Astrocyte (in vitro differentiated cells and primary cell): ENCODE results near the gene SFMBT2. TPM values are rescaled to one million over a fixed set of nuclear protein-coding genes. Genes with fewer than 3 reads are reported as not detected.

Source experiments
- DNase-seq: peaks from one replicate; pipeline ENCODE4 v3.0.0-alpha.2; 2010; ENCODE audit warnings: low read depth
- FAIRE-seq: peaks from 2 replicates; lab custom pipeline; 2011; peaks lifted over from hg19 to GRCh38; lab: Jason Lieb, UNC
- H2AFZ ChIP-seq: 2 replicates; pipeline ENCODE4 v1.6.0; 2012; ENCODE audit warnings: low read depth, low read length, inconsistent platforms
- H3K27ac ChIP-seq: 2 replicates; pipeline ENCODE4 v1.5.1; 2011; ENCODE audit warnings: low read depth, low read length, inconsistent platforms
- H3K27me3 ChIP-seq: 2 replicates; pipeline ENCODE4 v1.6.0; 2011; ENCODE audit warnings: low read length, inconsistent platforms; ENCODE audit not compliant: insufficient read depth
- H3K36me3 ChIP-seq: 2 replicates; pipeline ENCODE4 v1.5.1; 2011; ENCODE audit warnings: low read length, inconsistent platforms; ENCODE audit not compliant: insufficient read depth
- H3K4me1 ChIP-seq: 2 replicates; pipeline ENCODE4 v1.5.1; 2011; ENCODE audit warnings: low read length, inconsistent platforms; ENCODE audit not compliant: insufficient read depth
- H3K4me2 ChIP-seq: 2 replicates; pipeline ENCODE4 v1.6.0; 2012; ENCODE audit warnings: low read length, inconsistent platforms
- H3K4me3 ChIP-seq: 2 replicates; pipeline ENCODE4 v1.5.1; 2011; ENCODE audit warnings: low read depth, mild to moderate bottlenecking, low read length, inconsistent platforms; ENCODE audit not compliant: insufficient read depth
- H3K79me2 ChIP-seq: 2 replicates; pipeline ENCODE4 v1.6.0; 2012; ENCODE audit warnings: mild to moderate bottlenecking, low read length, inconsistent platforms; ENCODE audit not compliant: insufficient read depth
- H3K9ac ChIP-seq: 2 replicates; pipeline ENCODE4 v1.6.0; 2012; ENCODE audit warnings: mild to moderate bottlenecking, low read length, inconsistent platforms
- H3K9me3 ChIP-seq: 2 replicates; pipeline ENCODE4 v1.5.1; 2012; ENCODE audit warnings: low read depth, mild to moderate bottlenecking, low read length, inconsistent platforms; ENCODE audit not compliant: insufficient read depth
- H4K20me1 ChIP-seq: 2 replicates; pipeline ENCODE4 v1.6.0; 2012; ENCODE audit warnings: low read length, inconsistent platforms; ENCODE audit not compliant: insufficient read depth
- H3K27ac Mint-ChIP-seq: one replicate; pipeline ENCODE4 v1.8.0; 2021; ENCODE audit warnings: mild to moderate bottlenecking, mixed read lengths; ENCODE audit not compliant: unreplicated experiment
- H3K27me3 Mint-ChIP-seq: one replicate; pipeline ENCODE4 v1.8.0; 2021; ENCODE audit warnings: low read depth, mixed read lengths; ENCODE audit not compliant: unreplicated experiment
- H3K36me3 Mint-ChIP-seq: one replicate; pipeline ENCODE4 v1.8.0; 2021; ENCODE audit warnings: low read depth, mixed read lengths; ENCODE audit not compliant: unreplicated experiment
- H3K4me1 Mint-ChIP-seq: one replicate; pipeline ENCODE4 v1.8.0; 2021; ENCODE audit warnings: low read depth, mixed read lengths; ENCODE audit not compliant: unreplicated experiment
- H3K4me3 Mint-ChIP-seq: one replicate; pipeline ENCODE4 v1.8.0; 2021; ENCODE audit warnings: mild to moderate bottlenecking, moderate library complexity, mixed read lengths; ENCODE audit not compliant: unreplicated experiment
- H3K9me3 Mint-ChIP-seq: one replicate; pipeline ENCODE4 v1.8.0; 2021; ENCODE audit warnings: mild to moderate bottlenecking, mixed read lengths; ENCODE audit not compliant: unreplicated experiment
- CTCF ChIP-seq: IDR thresholded peaks from 2 replicates; pipeline ENCODE4 v1.5.1; 2011; ENCODE audit warnings: low read depth, mild to moderate bottlenecking, inconsistent platforms, low read length, moderate library complexity; ENCODE audit not compliant: insufficient read depth
- EZH2 ChIP-seq: IDR thresholded peaks from 2 replicates; pipeline ENCODE4 v1.6.1; 2012; ENCODE audit warnings: mild to moderate bottlenecking, low read length, inconsistent platforms; ENCODE audit not compliant: insufficient read depth
- total RNA-seq: library from RNA; stranded (reverse); gene quantifications from 2 replicates; pipeline ENCODE4 v1.2.1, GENCODE V29; 2021

SFMBT2 gene
- total RNA-seq, 1 donor from 2014 or later = 3.9 TPM

GRCh38 chr10:7152982-7153381 is 257.9 kb downstream of the SFMBT2 start:
- Histone ChIP-seq H3K9ac (no peak overlapping the region), H3K36me3 (no peaks in the 10 kb centered on the region), H4K20me1 (no peaks in the 10 kb centered on the region), H3K9me3 (no peaks in the 10 kb centered on the region), H3K27me3 (no peaks in the 10 kb centered on the region), H3K79me2 (no peaks in the 10 kb centered on the region), H3K4me1 (no peaks in the 10 kb centered on the region), H3K27ac (no peak overlapping the region), H2AFZ (no peak overlapping the region), H3K4me2 (no peak overlapping the region), H3K4me3 (no peak overlapping the region)
- Mint-ChIP-seq H3K36me3 (no peaks in the 10 kb centered on the region), H3K27me3 (peaks cover 14% of the 10 kb centered on the region), H3K4me1 (peaks cover 7% of the 10 kb centered on the region), H3K4me3 (no peak overlapping the region), H3K9me3 (peaks cover 4% of the 10 kb centered on the region), H3K27ac (no peak overlapping the region)
- DNase-seq = no peak
- no peak for FAIRE-seq
- TF ChIP-seq EZH2 (no peak), CTCF (no peak)

GRCh38 chr10:7152341-7152740 is 258.5 kb downstream of the SFMBT2 start:
- no peak overlapping the region for H2AFZ ChIP-seq
- Mint-ChIP-seq H3K9me3 (peaks cover 4% of the 10 kb centered on the region), H3K36me3 (no peaks in the 10 kb centered on the region), H3K27ac (no peak overlapping the region), H3K4me1 (peaks cover 7% of the 10 kb centered on the region), H3K4me3 (no peak overlapping the region), H3K27me3 (peaks cover 14% of the 10 kb centered on the region)
- H3K27ac ChIP-seq = no peak overlapping the region
- H3K4me3 ChIP-seq = no peak overlapping the region
- no peaks in the 10 kb centered on the region for H3K9me3 ChIP-seq
- H4K20me1 ChIP-seq = no peaks in the 10 kb centered on the region
- H3K27me3 ChIP-seq = no peaks in the 10 kb centered on the region
- TF ChIP-seq EZH2 (no peak), CTCF (no peak)
- no peaks in the 10 kb centered on the region for H3K36me3 ChIP-seq
- H3K9ac ChIP-seq = no peak overlapping the region
- H3K4me1 ChIP-seq = no peaks in the 10 kb centered on the region
- no peak for DNase-seq
- no peaks in the 10 kb centered on the region for H3K79me2 ChIP-seq
- no peak overlapping the region for H3K4me2 ChIP-seq
- FAIRE-seq = no peak

- Histone ChIP-seq H2AFZ (no peak overlapping the region), H3K4me1 (no peaks in the 10 kb centered on the region), H3K36me3 (no peaks in the 10 kb centered on the region), H3K9me3 (no peaks in the 10 kb centered on the region), H3K27me3 (no peaks in the 10 kb centered on the region), H3K79me2 (no peaks in the 10 kb centered on the region), H3K9ac (no peak overlapping the region), H3K4me2 (no peak overlapping the region), H4K20me1 (no peaks in the 10 kb centered on the region), H3K4me3 (no peak overlapping the region), H3K27ac (no peak overlapping the region)
- DNase-seq (no peak), FAIRE-seq (no peak)
- Mint-ChIP-seq H3K27ac (no peak overlapping the region), H3K9me3 (peaks cover 4% of the 10 kb centered on the region), H3K36me3 (no peaks in the 10 kb centered on the region), H3K27me3 (peaks cover 19% of the 10 kb centered on the region), H3K4me1 (peaks cover 7% of the 10 kb centered on the region), H3K4me3 (no peak overlapping the region)
- TF ChIP-seq CTCF (no peak), EZH2 (no peak)
These were observed 259.3 kb downstream of the SFMBT2 start for GRCh38 chr10:7151538-7151937.
